Smooth muscle cell (in vitro differentiated cells): ENCODE data around the gene SIPA1L3. TPM values are rescaled to one million over a fixed set of nuclear protein-coding genes. Genes with fewer than 3 reads are reported as not detected.

Experiments
- DNase-seq: peaks from one replicate; lab custom pipeline; 2025; ENCODE audit not compliant: unreplicated experiment; lab: John Stamatoyannopoulos, UW
- H2AFZ ChIP-seq: fragments of 200-600 bp; sonication (generic); 2 replicates; pipeline ENCODE4 v1.6.0; 2016; ENCODE audit warnings: antibody characterized with exemption, low read depth, mild to moderate bottlenecking
- H3F3A ChIP-seq: fragments of 200-600 bp; sonication (generic); 2 replicates; pipeline ENCODE4 v1.6.0; 2017; ENCODE audit warnings: antibody characterized with exemption, low read depth
- H3K27ac ChIP-seq: fragments of 200-600 bp; sonication (generic); 2 replicates; pipeline ENCODE4 v1.5.1; 2016; ENCODE audit warnings: low read depth, mild to moderate bottlenecking
- H3K27me3 ChIP-seq: fragments of 200-600 bp; sonication (generic); 2 replicates; pipeline ENCODE4 v1.6.1; 2016; ENCODE audit warnings: low read depth, mild to moderate bottlenecking
- H3K36me3 ChIP-seq: fragments of 200-600 bp; sonication (generic); 2 replicates; pipeline ENCODE4 v1.5.1; 2016; ENCODE audit warnings: low read depth
- H3K4me1 ChIP-seq: fragments of 200-600 bp; sonication (generic); 2 replicates; pipeline ENCODE4 v1.5.1; 2016; ENCODE audit warnings: low read depth
- H3K4me2 ChIP-seq: fragments of 200-600 bp; sonication (generic); 2 replicates; pipeline ENCODE4 v1.6.0; 2016; ENCODE audit warnings: mild to moderate bottlenecking
- H3K4me3 ChIP-seq: fragments of 200-600 bp; sonication (generic); 2 replicates; pipeline ENCODE4 v1.5.1; 2016; ENCODE audit warnings: mild to moderate bottlenecking
- H3K79me2 ChIP-seq: fragments of 200-600 bp; sonication (generic); 2 replicates; pipeline ENCODE4 v1.6.0; 2016; ENCODE audit warnings: low read depth, mild to moderate bottlenecking
- H3K9ac ChIP-seq: fragments of 200-600 bp; sonication (generic); 2 replicates; pipeline ENCODE4 v1.6.0; 2016; ENCODE audit warnings: low read depth
- H3K9me3 ChIP-seq: fragments of 200-600 bp; sonication (generic); replicated peaks from 2 replicates; pipeline ENCODE4 v1.5.1; 2016; ENCODE audit warnings: low read depth
- H4K20me1 ChIP-seq: fragments of 200-600 bp; sonication (generic); 2 replicates; pipeline ENCODE4 v1.6.0; 2016; ENCODE audit warnings: low read depth
- CTCF ChIP-seq: fragments of 200-600 bp; sonication (generic); IDR thresholded peaks from 2 replicates; pipeline ENCODE4 v1.5.1; 2017; ENCODE audit warnings: borderline replicate concordance, mild to moderate bottlenecking, antibody characterized with exemption; ENCODE audit not compliant: insufficient read depth, poor library complexity, severe bottlenecking
- WGBS: methylation state at CpG from one replicate; pipeline ENCODE4 v1.1.7; 2016; ENCODE audit warnings: low lambda C conversion rate; 5-methylcytosine and 5-hydroxymethylcytosine counted together
- polyA plus RNA-seq: library from polyadenylated mRNA; unstranded; fragments of >200 nt; fragmentation: Nextera tagmentation; extraction: Ambion mirVana; gene quantifications from 2 replicates; pipeline ENCODE4 v1.2.1, GENCODE V29; 2016
- total RNA-seq: library from RNA; depleted of rRNA; stranded (reverse); fragments of >200 nt; gene quantifications from 2 replicates; pipeline ENCODE4 v1.2.3, GENCODE V29; 2014

SIPA1L3 gene
- total and polyA plus RNA-seq, 2 experiments from 2014 or later, result 6.5 to 7.6 TPM

GRCh38 chr19:37929355-37929923, 22.4 kb downstream of the SIPA1L3 start:
- Histone ChIP-seq H2AFZ (no peak overlapping the region), H3K4me2 (no peak overlapping the region), H3K9ac (no peak overlapping the region), H3K27ac (no peak overlapping the region), H4K20me1 (peaks cover 21% of the 10 kb centered on the region), H3F3A (no peaks in the 10 kb centered on the region), H3K4me3 (no peak overlapping the region), H3K79me2 (no peaks in the 10 kb centered on the region), H3K27me3 (no peaks in the 10 kb centered on the region), H3K4me1 (peaks cover 34% of the 10 kb centered on the region), H3K36me3 (no peaks in the 10 kb centered on the region), H3K9me3 (no peaks in the 10 kb centered on the region)
- no peak for TF ChIP-seq CTCF
- DNase-seq, result no peak
- WGBS, result 60% methylated on average over 4 of the region's 4 CpGs

- 92% methylated on average over 5 of the region's 5 CpGs for WGBS
- DNase-seq, result no peak
- peaks cover 21% of the 10 kb centered on the region for H4K20me1 ChIP-seq
- no peak overlapping the region for H3K27ac ChIP-seq
- H3F3A ChIP-seq, result no peaks in the 10 kb centered on the region
- no peak overlapping the region for H3K4me3 ChIP-seq
- peaks cover 34% of the 10 kb centered on the region for H3K4me1 ChIP-seq
- no peak overlapping the region for H2AFZ ChIP-seq
- no peaks in the 10 kb centered on the region for H3K36me3 ChIP-seq
- no peak for TF ChIP-seq CTCF
- no peaks in the 10 kb centered on the region for H3K79me2 ChIP-seq
- no peak overlapping the region for H3K9ac ChIP-seq
- no peaks in the 10 kb centered on the region for H3K9me3 ChIP-seq
- no peaks in the 10 kb centered on the region for H3K27me3 ChIP-seq
- no peak overlapping the region for H3K4me2 ChIP-seq
Measured at GRCh38 chr19:37930416-37930815, 23.4 kb downstream of the SIPA1L3 start.

GRCh38 chr19:37931881-37932655, 25.1 kb downstream of the SIPA1L3 start:
- 16% methylated on average over 30 of the region's 30 CpGs for WGBS
- Histone ChIP-seq H3K9me3 (no peaks in the 10 kb centered on the region), H2AFZ (peak overlapping the region; percentile 60), H3K27me3 (no peaks in the 10 kb centered on the region), H3K27ac (peak overlapping the region; percentile 74), H4K20me1 (peaks cover 21% of the 10 kb centered on the region), H3K79me2 (no peaks in the 10 kb centered on the region), H3K4me1 (peaks cover 34% of the 10 kb centered on the region), H3K4me2 (peak overlapping the region; percentile 81), H3F3A (no peaks in the 10 kb centered on the region), H3K9ac (peak overlapping the region; percentile 41), H3K4me3 (peak overlapping the region; percentile 41), H3K36me3 (no peaks in the 10 kb centered on the region)
- TF ChIP-seq CTCF, result no peak
- no peak for DNase-seq
